Peyer's patch (tissue), 4 donors: ENCODE measurements around the gene LOXHD1. TPM values are rescaled to one million over a fixed set of nuclear protein-coding genes. Genes with fewer than 3 reads are reported as not detected.

Experiments used
- DNase-seq, 3 donors: peaks; one replicate each; pipeline ENCODE4 v3.0.0-alpha.2; 2017 to 2019
- H3K27ac ChIP-seq, 4 donors: fragments of 200-600 bp; sonication (generic); one replicate each; pipeline ENCODE4 v1.5.1; 2016 to 2019
- H3K27me3 ChIP-seq, 2 donors: fragments of 200-600 bp; sonication (generic); one replicate each; pipeline ENCODE4 v1.5.1; 2019
- H3K36me3 ChIP-seq, 3 donors: fragments of 200-600 bp; sonication (generic); one replicate each; pipeline ENCODE4 v1.5.1; 2016 to 2019
- H3K4me1 ChIP-seq, 4 donors: fragments of 200-600 bp; sonication (generic); one replicate each; pipeline ENCODE4 v1.5.1; 2016 to 2019
- H3K4me3 ChIP-seq, 4 donors: fragments of 200-600 bp; sonication (generic); 1 replicate in 3 of 4; 2 replicates in 1 of 4; pipeline ENCODE4 v1.5.1; 2016 to 2019; ENCODE audit warnings: mild to moderate bottlenecking in 1 of 4
- H3K9me3 ChIP-seq, 4 donors: fragments of 200-600 bp; sonication (generic); one replicate each; pipeline ENCODE4 v1.5.1; 2016 to 2019; ENCODE audit warnings: mild to moderate bottlenecking in 1 of 4
- POLR2A ChIP-seq, 2 donors: fragments of 450-650 bp; IDR thresholded peaks; one replicate each; pipeline ENCODE4 v1.5.1; 2017; ENCODE audit warnings: antibody characterized with exemption in 2 of 2, mild to moderate bottlenecking in 2 of 2, moderate library complexity in 2 of 2
- total RNA-seq, 4 donors: library from RNA; depleted of rRNA; stranded (reverse); fragments of >200 nt; gene quantifications; one replicate each; pipeline ENCODE4 v1.1.0, GENCODE V29; 2016
- TF ChIP-seq, protein P1 (sequence below), 6 experiments: fragments of 450-650 bp in 4 of 6; fragments of 200-600 bp in 2 of 6; sonication (generic) in 1 of 6; IDR thresholded peaks; one replicate each; pipeline ENCODE4 v1.5.1; 2017 to 2019; ENCODE audit warnings: antibody characterized with exemption in 6 of 6, mild to moderate bottlenecking in 3 of 6, moderate library complexity in 1 of 6

The LOXHD1 gene, protein sequence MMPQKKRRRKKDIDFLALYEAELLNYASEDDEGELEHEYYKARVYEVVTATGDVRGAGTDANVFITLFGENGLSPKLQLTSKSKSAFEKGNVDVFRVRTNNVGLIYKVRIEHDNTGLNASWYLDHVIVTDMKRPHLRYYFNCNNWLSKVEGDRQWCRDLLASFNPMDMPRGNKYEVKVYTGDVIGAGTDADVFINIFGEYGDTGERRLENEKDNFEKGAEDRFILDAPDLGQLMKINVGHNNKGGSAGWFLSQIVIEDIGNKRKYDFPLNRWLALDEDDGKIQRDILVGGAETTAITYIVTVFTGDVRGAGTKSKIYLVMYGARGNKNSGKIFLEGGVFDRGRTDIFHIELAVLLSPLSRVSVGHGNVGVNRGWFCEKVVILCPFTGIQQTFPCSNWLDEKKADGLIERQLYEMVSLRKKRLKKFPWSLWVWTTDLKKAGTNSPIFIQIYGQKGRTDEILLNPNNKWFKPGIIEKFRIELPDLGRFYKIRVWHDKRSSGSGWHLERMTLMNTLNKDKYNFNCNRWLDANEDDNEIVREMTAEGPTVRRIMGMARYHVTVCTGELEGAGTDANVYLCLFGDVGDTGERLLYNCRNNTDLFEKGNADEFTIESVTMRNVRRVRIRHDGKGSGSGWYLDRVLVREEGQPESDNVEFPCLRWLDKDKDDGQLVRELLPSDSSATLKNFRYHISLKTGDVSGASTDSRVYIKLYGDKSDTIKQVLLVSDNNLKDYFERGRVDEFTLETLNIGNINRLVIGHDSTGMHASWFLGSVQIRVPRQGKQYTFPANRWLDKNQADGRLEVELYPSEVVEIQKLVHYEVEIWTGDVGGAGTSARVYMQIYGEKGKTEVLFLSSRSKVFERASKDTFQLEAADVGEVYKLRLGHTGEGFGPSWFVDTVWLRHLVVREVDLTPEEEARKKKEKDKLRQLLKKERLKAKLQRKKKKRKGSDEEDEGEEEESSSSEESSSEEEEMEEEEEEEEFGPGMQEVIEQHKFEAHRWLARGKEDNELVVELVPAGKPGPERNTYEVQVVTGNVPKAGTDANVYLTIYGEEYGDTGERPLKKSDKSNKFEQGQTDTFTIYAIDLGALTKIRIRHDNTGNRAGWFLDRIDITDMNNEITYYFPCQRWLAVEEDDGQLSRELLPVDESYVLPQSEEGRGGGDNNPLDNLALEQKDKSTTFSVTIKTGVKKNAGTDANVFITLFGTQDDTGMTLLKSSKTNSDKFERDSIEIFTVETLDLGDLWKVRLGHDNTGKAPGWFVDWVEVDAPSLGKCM (N-terminal part only)
- under 1 TPM in 2 of 4 donors, not detected in 2; 0.19 to 0.83 TPM for total RNA-seq

DNA sequence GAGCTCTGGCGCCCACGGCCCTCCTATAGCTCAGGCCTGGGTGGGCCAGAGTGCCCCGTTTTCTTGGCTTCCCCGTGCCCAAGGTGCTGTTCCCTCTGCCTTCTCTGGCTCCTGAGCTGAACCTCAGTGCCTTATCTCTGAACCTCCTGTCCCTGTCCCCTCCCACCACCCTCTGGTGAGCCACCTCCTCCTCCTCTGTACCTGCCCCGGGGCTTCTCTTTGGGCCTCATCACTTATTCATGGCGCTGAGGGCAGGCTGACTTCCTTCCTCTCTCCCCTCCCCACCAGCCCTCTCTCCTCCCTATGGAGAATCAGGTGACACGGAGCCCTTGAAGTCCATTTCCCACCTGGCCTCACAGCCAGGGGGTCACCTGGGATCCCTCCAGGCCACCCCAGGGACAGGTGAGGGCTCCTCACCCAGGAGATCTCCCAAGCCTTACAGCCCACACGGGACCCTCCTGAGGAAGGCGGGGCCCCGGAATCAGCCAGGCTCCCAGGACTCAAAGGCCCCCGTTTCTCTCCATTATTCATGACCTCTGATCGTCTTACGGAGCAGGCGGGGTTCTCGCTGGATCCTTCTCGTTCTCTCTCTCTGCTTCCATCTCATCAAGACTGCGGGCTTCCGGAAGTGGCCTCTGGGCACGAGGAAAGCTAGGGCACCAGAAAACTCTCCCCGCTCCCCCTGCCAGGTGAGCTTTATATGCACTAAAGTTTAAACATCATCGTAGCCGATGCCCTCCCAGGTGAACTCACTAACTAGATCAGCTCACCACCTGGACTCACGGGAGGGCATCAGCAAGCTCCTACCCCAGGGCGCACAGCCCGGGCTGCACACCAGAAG is at the start of gene LOXHD1:
Gene LOXHD1 (minus strand): TSS at position 106 of the 841 bp plus-strand sequence. CDS start 187 bp downstream, outside the sequence.
- TF ChIP-seq, protein P1, sequence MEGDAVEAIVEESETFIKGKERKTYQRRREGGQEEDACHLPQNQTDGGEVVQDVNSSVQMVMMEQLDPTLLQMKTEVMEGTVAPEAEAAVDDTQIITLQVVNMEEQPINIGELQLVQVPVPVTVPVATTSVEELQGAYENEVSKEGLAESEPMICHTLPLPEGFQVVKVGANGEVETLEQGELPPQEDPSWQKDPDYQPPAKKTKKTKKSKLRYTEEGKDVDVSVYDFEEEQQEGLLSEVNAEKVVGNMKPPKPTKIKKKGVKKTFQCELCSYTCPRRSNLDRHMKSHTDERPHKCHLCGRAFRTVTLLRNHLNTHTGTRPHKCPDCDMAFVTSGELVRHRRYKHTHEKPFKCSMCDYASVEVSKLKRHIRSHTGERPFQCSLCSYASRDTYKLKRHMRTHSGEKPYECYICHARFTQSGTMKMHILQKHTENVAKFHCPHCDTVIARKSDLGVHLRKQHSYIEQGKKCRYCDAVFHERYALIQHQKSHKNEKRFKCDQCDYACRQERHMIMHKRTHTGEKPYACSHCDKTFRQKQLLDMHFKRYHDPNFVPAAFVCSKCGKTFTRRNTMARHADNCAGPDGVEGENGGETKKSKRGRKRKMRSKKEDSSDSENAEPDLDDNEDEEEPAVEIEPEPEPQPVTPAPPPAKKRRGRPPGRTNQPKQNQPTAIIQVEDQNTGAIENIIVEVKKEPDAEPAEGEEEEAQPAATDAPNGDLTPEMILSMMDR (IDR thresholded peaks at IDR 0.05) = no peak
- TF ChIP-seq POLR2A (IDR thresholded peaks at IDR 0.05) = no peak
- Histone ChIP-seq H3K4me3 (no peak within 1 kb of the TSS), H3K9me3 (no peaks in the 10 kb centered on the region), H3K27me3 (no peaks in the 10 kb centered on the region), H3K4me1 (no peaks in the 10 kb centered on the region), H3K27ac (no peak within 1 kb of the TSS), H3K36me3 (no peaks in the 10 kb centered on the region)
- no peak for DNase-seq

DNA sequence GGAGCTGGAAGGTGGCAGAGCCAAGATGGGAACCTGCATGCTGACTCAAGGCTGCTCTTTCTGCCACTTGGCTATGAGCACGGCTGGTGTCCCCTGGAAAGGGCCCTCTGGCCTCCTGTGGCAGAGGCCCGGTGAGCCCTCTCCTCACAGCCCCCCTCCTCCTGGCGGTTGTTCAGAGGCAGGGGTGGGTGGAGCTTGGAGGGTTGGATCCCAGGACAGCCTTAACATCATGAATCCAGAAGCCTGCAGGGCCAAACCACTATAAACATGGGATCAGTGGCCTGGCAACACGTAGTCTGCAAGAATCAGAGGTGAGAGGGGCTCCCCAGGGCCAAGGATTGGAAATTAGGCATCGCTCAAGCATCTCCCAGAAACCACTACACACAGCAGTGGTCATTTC is 48.5 kb upstream of the LOXHD1 start:
- H3K9me3 ChIP-seq = no peaks in the 10 kb centered on the region
- H3K4me1 ChIP-seq = no peaks in the 10 kb centered on the region
- no peak for DNase-seq
- no peak overlapping the region for H3K4me3 ChIP-seq
- no peaks in the 10 kb centered on the region for H3K36me3 ChIP-seq
- H3K27ac ChIP-seq = no peak overlapping the region
- TF ChIP-seq POLR2A (IDR thresholded peaks at IDR 0.05) = no peak
- TF ChIP-seq, protein P1 (IDR thresholded peaks at IDR 0.05) = no peak
- no peaks in the 10 kb centered on the region for H3K27me3 ChIP-seq

DNA sequence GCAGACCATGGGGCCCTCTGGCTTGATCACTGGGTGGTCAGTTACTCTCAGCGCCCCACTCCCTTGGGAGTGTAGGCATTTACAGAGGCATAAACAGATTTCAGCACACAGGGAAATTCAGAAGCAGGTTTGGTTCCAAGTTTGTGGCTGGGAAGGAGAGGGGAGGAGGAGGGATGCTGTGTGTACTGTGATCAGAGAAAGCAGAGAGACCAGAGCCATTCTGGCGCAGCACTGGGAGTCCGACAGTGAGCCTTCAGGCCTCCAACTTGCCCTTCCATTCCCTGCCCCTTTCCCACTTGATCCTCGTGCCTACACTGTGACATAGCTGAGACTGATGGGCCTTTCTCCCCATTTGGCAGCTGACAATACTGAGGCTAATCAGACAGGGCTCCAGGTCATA is 47.8 kb upstream of the LOXHD1 start:
- no peaks in the 10 kb centered on the region for H3K4me1 ChIP-seq
- H3K27me3 ChIP-seq = no peaks in the 10 kb centered on the region
- H3K27ac ChIP-seq = no peak overlapping the region
- H3K36me3 ChIP-seq = no peaks in the 10 kb centered on the region
- TF ChIP-seq, protein P1 (IDR thresholded peaks at IDR 0.05) = no peak
- no peak for TF ChIP-seq POLR2A (IDR thresholded peaks at IDR 0.05)
- H3K9me3 ChIP-seq = no peaks in the 10 kb centered on the region
- DNase-seq = no peak
- no peak overlapping the region for H3K4me3 ChIP-seq

DNA sequence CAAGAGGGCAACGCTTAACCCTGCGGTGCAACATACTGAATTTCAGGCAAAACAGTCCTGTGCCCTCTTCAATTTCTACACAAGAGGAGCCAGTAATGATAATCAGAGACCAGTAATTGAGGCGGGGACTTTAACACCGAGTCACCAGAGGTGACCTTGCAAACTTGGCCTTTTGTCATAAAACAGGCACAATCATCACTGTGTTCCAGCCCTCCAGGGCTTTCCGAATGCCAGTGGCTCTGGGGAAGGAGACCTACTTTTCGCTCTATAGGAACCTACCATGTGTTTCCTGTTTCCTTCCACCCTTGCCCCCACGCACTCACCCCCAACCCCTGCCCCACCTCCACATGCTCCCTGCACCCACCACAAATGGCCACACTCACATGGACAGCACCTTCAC is 47.2 kb upstream of the LOXHD1 start:
- Histone ChIP-seq H3K27me3 (no peaks in the 10 kb centered on the region), H3K27ac (no peak overlapping the region), H3K4me1 (no peaks in the 10 kb centered on the region), H3K4me3 (no peak overlapping the region), H3K36me3 (no peaks in the 10 kb centered on the region), H3K9me3 (no peaks in the 10 kb centered on the region)
- TF ChIP-seq POLR2A (IDR thresholded peaks at IDR 0.05) = no peak
- TF ChIP-seq, protein P1 (IDR thresholded peaks at IDR 0.05) = no peak
- DNase-seq = no peak
